Stimulated activated CD4-positive, alpha-beta T cell treated with anti-CD3 and anti-CD28 coated beads, Interleukin-1b, Interleukin-23, amount 100 ng/mL, for 1 hour (primary cell): ENCODE data around the gene CEP112.
"Not testable (repeated sequence)": the region's sequence is repeated elsewhere in the genome, so short reads cannot be mapped to it uniquely, and the experiment has no call there.

Experiments used
- DNase-seq, 2 donors: peaks; one replicate each; pipeline ENCODE4 v3.0.0-alpha.2; 2020; ENCODE audit warnings: low read depth in 2 of 2

CEP112 gene

DNA sequence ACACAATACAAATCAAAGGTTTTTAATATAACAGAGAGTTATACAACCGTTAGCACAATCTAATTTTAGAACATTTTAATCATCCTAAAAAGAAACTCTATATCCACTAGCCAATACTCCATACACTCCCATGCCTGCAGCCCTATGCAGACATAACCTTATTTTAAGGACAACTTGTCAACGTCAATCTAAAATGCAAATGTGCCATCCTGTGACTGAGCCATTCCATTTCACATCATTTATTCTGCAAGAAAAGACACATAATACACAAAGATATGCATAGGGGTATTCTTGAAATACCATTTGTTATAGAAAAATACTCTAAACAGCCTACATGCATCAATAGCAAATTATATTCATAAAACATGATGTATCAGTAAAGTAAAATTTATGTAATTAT lies 106.7 kb downstream of the CEP112 start:
- DNase-seq: no peak

DNA sequence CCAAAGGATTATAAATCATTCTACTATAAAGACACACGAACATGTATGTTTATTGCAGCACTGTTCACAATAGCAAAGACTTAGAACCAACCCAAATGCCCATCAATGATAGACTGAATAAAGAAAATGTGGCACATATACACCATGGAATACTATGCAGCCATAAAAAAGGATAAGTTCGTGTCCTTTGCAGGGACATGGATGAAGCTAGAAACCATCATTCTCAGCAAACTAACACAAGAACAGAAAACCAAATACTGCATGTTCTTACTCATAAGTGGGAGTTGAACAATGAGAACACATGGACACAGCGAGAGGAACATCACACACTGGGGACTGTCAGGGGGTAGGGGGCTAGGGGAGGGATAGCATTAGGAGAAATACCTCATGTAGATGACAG lies 111.3 kb downstream of the CEP112 start:
- not testable (repeated sequence) for DNase-seq

DNA sequence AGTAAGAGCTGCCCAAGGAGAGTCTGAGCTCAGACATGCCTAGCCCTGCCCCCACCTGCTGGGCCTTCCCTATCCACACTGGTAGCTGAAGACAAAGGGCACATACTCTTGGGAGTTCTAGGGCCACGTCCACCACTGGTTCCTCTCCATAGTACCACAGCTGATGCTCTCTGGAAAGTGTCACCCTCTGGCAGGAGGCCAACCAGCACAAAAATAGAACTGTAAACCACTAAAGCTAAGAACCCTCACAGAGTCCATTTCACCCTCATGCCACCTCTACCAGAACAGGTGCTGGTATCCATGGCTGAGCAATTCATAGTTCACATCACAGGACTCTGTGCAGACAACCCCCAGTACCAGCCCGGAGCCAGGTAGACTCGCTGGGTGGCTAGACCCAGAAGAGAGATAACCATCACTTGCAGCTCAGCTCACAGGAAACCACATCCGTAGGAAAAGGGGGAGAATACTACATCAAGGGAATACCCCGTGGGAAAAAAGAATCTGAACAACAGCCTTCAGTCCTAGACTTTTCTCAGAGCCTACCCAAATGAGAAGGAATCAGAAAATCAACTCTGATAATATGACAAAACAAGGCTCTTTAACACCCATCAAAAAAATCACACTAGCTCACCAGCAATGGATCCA lies 115.3 kb downstream of the CEP112 start:
- DNase-seq: no peak

DNA sequence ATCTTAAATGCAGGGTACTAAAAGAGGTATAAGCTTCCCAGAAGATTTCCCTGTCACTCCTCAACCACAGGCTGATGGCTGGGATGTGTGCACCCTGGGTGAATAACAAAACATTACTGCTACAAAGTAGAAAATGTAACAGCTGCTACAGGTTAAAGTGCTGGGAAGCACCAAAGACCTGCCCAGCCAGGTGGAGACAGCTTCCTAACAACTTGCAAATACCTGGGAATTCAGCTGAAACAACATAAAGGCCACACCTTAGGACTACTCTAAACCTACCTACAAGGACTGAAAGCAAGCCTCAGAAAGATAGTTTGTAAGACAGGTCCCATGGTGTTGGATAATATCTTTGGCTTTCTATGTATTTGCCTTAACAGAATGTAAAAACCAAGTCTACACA lies 118.5 kb downstream of the CEP112 start:
- no peak for DNase-seq

DNA sequence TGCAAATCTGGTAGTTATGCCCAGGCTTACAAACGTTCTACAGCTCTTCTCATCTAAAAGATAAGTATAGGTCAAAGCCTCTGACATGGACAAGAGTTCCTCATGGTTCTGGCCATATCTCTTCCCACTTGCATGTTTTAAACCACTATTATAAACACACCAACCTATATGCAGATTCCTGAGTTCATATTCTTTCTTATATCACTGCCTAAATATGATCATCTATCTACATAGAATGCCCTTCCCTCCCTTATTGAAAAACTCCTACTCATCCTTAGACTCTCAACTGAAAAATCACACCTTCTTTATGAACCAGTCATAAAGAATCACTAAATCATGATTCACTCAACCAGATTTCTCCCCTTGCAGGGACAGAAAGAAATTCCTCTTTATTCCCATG lies 128.2 kb downstream of the CEP112 start:
- no peak for DNase-seq

DNA sequence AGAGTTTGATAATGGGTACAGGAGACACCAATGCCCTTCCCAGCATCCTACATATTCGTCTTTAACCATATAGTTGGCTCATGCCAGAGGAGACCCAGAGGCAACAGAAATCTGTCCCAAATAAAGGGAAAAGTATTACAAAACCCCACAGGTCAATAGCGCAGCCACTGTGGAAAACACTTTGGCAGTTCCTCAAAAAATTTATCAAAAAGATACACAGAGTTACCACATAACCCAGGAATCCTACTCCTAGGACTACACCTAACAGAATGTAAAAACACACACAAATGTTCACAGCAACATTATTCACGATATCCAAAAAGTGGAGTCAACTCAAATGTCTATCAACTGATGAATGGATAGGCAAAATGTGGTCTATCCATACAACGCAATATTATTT lies 135.8 kb downstream of the CEP112 start:
- no peak for DNase-seq

DNA sequence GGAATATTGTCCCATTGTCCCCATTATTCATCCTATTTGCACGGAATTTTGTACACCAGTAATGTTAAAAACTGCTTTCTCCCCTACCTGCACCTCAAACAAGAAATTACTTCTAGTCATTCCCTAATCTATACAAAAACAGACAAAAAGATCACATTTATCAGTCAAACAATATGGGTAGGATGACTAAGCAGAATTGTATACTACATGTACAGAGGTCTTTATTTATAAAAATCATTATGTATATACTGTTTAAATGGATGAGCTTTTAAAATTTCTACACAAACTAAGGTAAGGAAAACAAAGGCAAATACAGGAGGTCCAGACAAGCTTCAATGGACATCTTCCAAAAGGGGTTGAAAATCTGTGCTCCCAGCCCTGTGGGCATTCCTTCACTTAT lies 137.7 kb downstream of the CEP112 start:
- DNase-seq: no peak

DNA sequence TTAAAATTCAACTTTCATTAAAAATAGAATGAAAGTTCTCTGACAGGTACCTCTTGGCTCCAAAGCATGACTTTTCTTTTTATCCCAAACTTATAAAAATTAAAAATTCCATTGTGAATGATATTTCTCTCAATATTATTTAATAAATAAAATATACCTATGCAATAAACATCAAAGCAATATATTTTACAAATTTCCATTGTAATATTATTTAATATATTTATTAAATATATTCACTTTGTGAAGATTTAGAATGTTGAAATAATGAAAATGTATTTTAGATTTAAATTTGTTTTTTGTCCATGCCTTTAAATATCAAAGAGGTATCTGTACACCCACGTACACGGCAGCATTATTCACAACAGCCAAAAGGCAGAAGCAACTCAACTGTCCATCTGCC lies 147.8 kb downstream of the CEP112 start:
- no peak for DNase-seq

DNA sequence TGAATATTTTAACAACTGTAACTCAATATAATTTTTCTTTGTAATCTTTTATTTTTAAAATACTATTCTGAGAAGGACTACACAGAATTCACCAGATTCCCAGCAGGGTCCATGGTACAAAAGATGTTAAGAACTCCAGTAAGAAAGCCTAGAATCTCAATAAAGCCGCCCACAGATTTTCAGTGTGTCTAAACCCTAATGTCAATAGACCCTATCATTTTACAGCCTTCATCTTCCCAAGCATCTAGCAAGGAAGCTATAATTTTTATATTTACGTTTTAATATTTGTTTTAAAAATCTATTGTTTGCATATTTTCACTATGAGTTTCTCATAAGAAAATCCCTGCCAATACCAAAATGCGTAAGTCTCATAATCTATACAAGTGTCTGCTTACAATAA lies 148.5 kb downstream of the CEP112 start:
- no peak for DNase-seq

DNA sequence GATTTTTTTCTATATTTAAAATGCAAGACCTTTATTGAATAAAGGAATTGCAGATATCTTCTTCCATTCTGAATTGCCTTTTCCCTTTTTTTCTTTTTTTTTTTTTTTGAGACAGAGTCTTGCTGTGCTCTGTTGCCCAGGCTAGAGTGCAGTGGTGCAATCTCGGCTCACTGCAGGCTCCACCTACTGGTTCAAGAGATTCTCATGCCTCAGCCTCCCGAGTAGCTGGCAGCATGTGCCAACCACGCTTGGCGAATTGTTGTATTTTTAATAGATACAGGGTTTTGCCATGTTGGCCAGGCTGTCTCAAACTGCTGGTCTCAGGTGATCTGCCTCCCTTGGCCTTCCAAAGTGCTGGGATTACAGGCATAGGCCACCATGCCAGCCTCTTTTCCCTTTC lies 151.5 kb downstream of the CEP112 start:
- DNase-seq: no peak

DNA sequence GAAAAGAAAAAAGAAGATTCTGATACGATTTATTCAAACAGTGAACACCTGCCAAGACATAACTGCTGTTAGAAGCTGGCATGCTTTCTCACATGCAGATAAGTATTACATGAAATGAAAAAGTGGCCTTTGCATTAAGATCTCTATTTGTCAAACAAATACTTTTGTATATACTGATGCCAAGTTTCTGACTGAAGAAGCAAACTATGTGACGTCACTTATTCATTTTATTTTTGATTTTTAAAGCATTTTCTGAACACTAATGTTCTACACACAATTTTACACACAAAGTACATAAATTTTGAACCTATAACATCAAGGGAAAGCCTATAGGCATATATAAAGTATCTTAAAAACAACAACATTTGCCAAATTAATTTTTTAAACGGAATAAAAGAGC lies 153.8 kb downstream of the CEP112 start:
- no peak for DNase-seq

DNA sequence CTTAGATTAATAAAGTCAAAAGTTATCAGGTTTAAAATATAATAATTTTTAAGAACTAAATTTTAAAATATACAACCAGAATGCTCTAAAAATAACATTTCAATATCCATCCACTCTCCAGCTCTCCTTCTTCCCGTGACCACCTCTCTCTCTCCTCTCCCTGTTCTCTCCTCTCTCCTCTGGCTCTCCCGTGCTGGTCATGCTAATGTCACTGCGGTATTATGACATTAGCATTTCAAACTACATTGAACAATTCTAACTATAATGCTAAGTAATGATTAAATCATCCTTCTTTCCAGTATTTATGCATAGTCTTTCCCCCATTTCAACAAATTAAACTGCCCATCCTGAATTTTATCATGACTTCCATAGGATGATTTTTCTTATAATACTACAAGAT lies 154.7 kb downstream of the CEP112 start:
- DNase-seq: no peak

DNA sequence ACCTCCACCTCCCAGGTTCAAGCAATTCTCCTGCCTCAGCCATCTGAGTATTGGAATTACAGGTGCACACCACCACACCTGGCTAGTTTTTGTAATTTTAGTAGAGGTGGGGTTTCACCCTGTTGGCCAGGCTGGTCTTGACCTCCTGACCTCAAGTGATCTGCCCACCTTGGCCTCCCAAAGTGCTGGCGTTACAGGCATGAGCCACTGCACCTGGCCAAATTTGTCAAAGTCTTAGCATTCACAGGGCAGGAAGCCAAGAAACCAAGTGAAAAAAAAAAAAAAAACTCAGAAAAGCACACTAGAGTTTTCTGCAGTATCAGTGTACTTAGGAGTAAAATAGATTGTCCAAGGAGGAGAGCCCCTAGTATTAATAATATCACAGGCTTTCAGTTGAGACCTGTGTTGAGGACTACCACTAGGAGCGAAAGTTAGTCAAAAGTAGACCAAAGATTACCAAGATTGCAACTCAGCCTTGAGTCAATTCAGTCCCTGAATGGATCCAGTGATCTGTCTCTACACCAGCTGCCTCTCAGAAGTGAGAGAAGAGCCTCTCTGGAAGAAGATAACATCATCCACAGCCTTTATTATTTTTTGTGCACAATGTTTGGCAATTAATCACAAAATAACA lies 159.7 kb downstream of the CEP112 start:
- no peak for DNase-seq

DNA sequence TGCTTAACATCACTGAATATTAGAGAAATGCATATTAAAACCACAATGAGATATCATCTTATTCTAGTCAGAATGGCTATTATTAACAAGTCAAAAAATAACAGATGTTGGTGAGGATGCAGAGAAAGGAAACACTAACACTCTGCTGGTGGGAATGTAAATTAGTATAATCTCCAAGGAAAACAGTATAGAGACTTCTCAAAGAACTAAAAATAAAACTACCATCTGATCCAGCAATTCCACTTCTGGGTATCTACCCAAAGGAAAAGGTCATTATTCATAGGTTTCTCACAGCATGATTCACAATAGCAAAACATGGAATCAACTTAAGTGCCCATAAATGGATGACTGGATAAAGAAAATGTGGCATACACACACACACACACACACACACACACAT lies 166.4 kb downstream of the CEP112 start:
- no peak for DNase-seq

DNA sequence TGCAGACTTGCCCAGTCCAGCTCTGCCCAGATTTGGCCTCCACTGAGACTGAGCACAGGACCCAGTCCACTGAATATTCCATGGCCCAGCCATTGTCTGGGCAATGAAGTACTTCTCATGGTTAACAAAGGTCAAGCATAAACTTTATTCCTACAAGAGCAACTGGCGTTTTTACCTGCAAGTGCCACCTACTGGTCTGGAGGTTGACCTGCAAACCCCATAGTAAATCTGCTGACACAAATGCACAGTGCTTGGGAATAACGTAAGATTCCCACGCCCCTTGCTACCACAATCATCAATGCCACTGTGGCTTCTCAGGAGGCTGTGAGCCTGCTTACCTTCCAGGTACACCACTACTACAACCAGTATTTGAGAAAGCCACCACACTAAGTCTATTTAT lies 170.2 kb downstream of the CEP112 start:
- DNase-seq: no peak

DNA sequence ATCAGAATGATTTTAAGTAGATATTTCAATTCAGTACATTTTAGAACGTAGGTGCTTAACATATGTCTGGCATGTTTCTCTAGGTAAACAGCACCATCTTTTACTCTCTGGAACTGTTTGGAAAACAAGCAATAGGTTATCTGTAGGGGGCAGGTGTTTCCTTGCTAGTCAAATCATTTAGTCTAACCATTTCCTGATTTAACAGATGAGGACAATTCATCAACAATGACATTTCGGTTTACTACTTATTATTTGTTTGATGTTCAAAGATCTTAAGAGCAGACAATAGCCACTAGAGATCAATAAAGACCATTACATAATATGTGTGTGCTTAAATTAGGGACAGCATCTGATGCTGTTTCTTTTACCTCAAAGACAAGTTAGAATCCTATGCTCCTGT lies 173.1 kb downstream of the CEP112 start:
- DNase-seq: no peak

DNA sequence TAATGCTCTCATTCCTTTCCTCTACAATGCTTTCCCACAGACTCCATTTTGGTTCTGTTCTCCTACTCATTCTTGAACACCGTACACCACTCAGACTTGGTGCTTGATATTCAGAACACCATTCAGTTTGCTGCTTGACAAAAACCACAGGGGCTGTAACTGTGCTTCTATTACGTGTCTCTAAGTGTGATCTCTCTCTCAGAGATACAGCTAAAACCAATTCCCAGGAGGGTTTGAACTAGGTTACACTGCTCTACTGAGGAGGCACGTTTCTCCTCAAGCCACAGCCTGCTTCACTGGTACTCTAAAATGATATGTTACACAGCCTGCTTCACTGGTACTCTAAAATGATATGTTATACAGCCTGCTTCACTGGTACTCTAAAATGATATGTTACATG lies 175.7 kb downstream of the CEP112 start:
- DNase-seq: no peak

DNA sequence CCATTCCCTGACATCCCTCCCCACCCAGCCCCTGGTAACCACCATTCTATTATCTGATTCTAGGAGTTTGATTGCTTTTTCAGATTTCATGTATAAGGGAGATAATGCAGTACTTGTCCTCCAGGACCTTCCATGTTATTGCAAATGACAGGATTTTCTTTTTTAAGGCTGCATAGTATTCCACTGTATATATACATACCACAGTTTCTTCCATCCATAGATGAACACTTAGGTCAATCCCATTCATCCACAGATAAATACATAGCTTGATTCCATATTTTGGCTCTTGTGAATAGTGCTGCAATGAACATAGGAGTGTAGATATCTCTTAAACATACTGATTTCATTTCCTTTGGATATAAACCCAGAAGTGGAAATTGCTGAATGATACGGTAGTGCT lies 183.3 kb downstream of the CEP112 start:
- DNase-seq: no peak

DNA sequence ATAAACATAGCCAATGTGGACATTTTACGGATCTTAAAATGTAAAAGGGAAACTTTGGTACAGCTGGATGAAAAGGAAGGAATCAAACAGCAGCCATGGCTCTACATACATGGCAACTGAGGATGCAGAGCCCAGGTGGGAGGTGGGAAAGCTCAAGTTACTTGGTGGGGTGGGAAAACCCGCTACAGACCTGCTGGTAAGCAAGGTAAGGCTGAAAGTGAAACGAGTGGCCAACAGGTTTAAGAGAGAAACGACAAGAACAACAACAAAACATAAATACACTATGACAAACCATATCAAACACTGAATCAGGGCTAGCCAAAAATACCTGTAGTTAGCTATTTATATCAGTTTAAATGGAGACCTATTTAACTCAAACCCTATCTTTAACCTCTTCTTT lies 185.3 kb downstream of the CEP112 start:
- DNase-seq: no peak

DNA sequence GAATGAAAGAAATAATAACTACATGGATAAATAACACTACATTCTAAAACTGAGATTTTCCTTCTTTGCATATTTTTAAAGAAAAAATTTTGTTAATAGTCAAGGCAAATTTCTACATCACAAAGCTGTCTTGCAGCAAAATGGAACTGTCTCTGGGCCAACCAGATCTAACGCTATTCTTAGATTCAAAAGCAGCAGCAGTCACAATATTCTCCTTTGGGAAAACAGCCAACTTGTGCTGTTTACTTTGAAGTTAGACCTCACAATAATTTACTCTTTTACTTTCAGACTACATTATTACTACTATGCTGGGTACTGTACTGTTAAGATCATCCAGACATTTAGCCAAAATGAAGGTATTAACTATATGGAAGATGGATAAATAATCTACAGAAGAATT lies 189.1 kb downstream of the CEP112 start:
- no peak for DNase-seq

DNA sequence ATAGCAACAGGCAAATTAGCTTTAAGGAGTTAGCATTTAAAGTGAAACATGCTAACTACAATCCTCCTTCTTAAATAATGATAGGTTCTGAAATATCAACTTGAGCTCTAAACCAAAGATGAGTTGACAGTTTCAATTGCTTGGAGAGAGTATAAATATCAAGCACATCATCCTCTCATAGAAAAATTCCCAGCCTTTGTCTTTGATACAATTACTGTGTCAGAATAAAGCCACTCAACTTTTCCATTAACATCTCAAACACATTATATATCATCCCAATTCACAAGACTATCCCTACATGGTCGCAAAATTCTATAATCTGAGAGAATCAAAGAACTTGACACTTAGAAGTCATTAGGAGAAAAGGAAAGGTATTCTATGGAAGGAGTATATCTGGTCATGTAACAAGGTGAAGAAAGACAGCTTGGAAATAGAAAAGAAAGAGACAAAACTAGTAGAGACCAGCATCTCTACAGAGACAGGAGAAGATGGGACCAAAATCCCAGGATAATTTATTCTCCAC lies 189.8 kb downstream of the CEP112 start:
- no peak for DNase-seq

DNA sequence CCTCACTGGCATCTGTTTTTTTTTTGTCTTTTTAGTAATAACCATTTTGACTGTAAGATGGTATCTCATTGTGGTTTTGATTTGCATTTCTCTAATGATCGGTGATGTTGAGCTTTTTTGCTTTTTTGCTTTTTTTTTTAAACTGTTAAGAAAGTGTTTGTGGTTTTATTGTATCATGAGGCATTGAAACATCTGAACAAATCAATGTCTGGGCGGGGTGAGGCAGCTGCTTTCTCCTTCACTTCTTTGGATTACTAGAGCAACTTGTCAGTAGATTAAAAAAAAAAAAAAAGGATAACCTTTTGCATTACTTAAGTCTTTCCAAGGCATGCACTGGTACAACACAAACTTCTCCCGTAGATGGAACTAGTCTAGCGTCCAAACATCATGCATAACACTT lies 191.7 kb downstream of the CEP112 start:
- no peak for DNase-seq

DNA sequence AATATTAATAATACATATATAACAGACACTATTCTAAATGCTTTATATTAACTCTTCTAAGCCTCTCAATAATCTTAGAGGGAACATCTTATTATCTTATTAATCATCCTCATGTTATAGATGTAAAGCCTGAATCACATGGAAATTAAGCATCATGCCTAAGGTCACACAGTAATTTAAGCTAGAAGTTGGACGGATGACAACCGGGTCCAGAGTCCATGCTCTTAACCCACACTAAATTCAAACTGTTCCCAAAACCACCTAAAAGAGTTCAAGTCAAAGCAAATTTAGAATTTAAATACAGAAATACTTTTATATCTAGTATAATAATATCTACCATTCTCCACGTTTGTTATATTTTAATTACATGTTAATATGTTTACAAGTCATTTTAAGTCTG lies 193.3 kb downstream of the CEP112 start:
- no peak for DNase-seq

DNA sequence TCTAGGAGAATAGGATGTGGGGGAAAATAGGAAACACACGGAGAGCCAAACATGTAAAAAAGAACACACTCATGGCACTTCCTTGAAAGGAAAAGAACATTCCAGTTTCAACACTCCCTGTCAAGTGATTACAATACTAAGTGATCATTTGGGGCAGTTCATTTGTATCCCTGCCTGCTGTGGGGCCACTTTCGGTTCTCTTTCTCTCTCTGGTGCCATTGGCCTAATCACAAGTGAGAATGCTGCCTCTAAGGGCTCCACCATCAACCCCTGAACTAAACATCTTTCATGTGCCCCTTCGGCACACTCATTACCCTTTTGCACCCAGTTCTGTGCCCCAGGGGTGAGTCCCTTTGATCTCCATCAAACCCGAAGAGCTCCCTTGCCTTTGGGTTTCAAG lies 197.3 kb downstream of the CEP112 start:
- DNase-seq: no peak
